HG03571 (cell line): ENCODE results near the gene CDON.
"Not testable (repeated sequence)": the region's sequence is repeated elsewhere in the genome, so short reads cannot be mapped to it uniquely, and the experiment has no call there.

Source experiments
- ATAC-seq: cut with Tn5 transposase; IDR thresholded peaks from one replicate; pipeline ENCODE4 v1.9.1; 2021; ENCODE audit not compliant: unreplicated experiment

CDON gene

DNA sequence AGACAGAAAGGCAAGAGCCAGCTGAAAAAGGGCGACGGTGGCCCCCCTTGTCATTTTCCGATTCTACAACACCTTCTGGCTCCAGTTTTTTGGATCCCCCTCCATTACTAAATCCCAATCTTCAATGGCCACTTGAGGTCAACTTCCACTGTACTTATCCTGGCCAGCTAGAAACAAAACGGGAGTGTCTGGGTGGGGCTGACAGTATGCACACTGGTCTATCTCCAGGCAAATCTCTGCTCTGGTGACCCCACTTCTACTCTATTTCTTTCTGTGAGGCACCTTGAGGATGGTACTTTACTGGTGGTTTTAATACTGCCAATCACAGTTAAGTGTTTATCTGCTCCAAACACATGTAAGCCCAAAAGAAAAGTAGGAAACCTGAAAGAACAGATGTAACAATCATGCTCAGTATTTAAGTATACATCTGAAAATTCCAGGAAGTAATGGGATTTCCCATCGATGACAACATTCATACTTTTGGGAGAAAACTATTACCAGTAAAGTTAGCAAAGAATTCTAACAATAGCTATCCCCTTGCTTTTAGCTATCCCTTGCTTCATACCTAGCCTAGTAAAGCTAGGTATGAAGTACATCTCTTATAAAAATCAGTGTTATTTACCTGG is 16.0 kb downstream of the CDON start:
- no peak for ATAC-seq

DNA sequence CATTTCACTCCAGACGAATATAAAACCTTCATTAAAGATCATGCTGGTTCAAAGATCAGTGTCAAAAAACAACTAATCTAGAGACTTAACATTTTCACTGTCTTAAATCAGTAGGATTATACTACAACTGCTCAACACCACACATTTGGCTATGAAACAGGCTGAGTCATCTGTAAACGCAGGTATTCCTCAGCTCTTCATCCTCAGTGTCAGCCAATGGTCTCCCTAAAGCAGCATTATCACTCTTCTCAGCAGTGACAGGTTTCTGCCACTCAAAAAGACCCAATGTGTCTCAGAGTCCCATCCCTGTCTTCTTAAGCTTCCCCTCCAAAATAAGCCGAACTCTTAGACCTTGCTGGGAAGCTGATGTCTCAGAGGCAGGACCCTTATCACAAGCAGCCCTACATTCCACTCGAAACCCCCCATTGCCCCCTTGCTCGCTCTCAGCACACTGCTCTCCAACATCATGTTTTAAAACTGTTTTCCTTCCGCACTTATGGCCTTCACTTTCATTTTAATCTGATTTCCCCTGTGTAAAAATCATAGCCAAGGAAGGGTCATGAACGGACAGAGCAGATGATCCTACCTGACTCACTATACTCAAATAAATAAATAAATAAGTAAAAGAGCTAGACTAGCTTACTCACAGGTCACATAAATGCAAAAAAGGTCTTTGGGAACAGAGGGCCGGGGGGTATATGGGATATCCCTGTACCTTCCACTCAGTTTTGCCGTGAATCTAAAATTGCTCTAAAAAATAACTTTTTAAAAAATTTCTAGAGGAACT is 23.0 kb downstream of the CDON start:
- no peak for ATAC-seq

- no peak for ATAC-seq
These were observed 26.9 kb downstream of the CDON start for GRCh38 chr11:126035718-126036117.

DNA sequence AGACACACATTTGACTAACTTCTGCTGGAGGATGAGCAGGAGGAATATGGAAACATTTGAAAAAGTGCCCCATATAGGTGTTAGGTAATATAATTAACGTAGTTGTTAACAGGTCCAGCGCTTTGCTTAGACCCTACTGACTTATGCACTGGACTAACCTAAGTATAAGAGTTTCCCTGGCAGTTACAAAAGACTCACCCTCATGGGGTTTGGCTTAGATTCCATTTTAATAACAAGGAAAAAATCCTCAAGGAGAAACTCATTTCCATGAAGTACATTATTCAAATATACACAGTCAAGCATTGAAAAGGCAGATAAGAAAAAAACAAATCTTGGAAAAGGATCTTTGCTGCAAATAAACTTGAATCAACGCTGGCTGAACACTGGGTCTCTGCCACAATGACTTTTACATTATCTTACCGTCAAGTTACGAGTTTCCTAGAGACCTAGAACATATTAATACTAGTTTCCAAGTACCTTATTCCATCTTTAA is 27.7 kb downstream of the CDON start:
- ATAC-seq = no peak

GRCh38 chr11:126034039-126034932 is 28.4 kb downstream of the CDON start:
- no peak for ATAC-seq

- ATAC-seq = no peak
These were observed 30.3 kb downstream of the CDON start for GRCh38 chr11:126032375-126032774.

- no peak for ATAC-seq
These were observed 32.9 kb downstream of the CDON start for GRCh38 chr11:126029805-126030204.

DNA sequence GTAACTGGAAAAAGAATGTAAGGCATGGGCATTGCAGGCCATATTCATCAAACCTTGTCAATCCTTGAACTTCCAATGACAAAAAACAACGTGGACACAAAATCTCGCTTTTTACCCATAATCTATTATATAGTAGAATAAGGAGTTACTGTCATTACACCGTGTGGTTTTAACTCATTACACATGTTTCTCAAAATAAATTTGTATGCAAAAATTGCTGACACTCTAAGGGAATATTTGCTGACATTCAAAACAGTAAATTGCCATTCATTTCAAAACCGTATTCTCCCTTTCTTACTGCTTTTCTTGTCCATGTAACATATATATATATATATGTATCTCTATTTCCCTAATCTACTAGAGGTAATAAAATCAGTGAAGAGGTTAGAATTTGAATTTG is 33.4 kb downstream of the CDON start:
- no peak for ATAC-seq

- not testable (repeated sequence) for ATAC-seq
These were observed 34.1 kb downstream of the CDON start for GRCh38 chr11:126028534-126028933.

DNA sequence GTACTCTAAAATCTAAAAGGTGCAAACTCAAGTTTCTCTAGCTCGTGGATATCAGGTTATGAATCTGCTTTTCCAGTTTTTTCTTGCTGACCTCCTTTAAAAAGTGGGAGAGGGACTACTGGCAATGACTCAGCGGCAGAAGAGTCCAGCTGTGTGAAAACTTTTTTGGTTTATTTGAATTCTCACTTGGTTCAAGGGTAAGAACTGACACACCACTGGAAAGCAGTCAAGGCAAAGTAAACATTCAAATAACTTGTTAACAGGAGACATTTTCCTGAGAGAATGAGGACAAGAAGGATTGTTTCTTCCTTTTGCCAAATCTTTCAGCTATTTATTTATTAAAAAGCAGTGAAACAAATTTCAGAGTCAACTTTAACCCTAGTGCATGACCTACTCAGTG is 36.1 kb downstream of the CDON start:
- no peak for ATAC-seq

DNA sequence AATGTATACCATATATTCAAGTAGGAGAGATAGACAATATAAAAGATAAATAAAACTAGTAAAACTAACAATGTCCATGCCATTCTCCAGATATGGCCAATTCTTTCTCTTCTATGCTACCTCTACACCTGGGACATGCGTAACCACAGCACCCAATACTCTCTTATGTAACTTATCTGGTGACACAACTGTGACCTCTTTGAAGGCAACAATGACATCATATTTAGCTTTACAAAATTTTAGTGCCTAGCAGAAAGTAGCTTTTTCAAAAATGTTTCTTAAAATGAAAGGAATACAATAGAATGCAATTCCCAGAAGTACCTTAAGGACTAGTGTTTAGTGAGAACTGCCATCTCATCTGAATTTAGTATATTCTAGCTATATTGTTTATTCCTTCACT is 36.8 kb downstream of the CDON start:
- ATAC-seq = no peak

GRCh38 chr11:126024123-126024522 is 38.5 kb downstream of the CDON start:
- ATAC-seq = no peak

DNA sequence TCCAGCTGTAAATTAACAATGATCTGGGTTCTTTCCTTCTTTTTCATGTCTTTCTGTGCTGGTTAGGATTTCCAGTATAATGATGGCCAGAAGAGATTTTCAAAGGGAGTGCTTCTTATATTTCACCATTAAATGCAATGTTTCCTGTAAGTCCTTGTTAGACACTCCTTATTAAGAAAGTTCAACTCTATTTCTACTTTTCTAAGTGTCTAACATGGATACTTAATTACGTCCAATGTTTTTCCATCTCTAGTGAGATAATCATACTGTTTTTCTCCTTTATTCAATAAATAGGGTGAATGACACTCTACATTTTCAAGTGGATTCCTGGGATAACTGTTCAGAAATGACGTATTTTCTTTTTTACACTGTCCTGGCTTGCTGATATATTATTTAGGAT is 49.8 kb downstream of the CDON start:
- no peak for ATAC-seq

DNA sequence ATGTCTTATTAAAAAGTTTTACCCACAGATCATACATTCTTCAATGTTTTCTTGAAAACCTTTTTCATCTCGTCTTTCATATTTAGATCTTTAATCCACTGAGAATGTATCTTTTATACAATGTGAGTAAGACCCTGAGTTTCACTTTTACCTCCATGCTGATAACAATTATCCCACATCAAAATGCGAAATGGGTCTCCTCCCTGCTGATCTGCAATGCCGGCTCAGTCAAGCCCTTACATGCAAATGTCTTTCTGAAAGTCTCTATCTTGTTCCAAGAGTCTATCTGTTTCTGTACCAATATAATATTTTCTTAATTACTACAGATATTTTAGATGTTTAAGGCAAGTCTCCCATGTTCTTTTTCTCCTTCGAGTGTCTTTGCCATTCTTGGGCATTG is 50.9 kb downstream of the CDON start:
- ATAC-seq = no peak

DNA sequence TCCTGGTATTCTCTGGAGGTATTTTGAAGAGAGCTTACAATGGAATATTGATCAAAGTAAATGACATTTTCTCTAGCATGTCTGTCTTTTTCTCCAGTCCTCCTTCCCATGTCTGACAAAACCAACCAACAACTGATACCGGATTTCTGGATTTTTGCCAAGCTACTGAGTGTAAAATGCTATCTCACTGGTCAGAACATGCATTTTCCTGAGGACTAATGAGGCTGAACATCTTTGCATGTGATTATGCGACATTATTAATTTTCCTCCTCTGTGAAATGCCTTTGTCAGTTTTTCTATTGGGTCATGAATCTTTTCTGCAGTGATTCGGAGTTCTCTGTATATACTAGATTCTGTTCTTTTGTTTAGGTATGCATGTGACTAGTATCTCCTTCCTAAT is 51.4 kb downstream of the CDON start:
- no peak for ATAC-seq

- no peak for ATAC-seq
These were observed 53.7 kb downstream of the CDON start for GRCh38 chr11:126008956-126009355.

GRCh38 chr11:126007238-126007637 is 55.4 kb downstream of the CDON start:
- ATAC-seq = no peak

GRCh38 chr11:126006068-126006467 is 56.6 kb downstream of the CDON start:
- no peak for ATAC-seq

DNA sequence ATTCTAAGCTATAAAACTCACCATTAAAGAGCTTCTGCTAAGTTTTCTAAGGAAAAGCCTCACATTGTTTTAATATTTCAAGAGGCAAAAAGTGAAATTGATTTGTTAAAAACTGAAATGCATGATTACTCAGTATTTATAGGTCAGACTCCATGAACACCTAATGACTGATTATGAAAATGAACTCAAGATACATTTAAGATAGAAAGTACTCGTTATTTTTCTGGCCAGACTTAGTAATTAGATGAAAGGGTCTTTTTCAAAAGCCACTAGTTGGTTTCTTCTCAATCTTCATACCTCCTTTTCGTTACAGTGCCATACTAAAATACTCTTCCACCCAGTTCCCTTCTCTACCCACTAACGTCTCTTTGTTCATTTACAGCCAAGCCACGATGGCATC is 60.5 kb downstream of the CDON start:
- ATAC-seq = no peak

DNA sequence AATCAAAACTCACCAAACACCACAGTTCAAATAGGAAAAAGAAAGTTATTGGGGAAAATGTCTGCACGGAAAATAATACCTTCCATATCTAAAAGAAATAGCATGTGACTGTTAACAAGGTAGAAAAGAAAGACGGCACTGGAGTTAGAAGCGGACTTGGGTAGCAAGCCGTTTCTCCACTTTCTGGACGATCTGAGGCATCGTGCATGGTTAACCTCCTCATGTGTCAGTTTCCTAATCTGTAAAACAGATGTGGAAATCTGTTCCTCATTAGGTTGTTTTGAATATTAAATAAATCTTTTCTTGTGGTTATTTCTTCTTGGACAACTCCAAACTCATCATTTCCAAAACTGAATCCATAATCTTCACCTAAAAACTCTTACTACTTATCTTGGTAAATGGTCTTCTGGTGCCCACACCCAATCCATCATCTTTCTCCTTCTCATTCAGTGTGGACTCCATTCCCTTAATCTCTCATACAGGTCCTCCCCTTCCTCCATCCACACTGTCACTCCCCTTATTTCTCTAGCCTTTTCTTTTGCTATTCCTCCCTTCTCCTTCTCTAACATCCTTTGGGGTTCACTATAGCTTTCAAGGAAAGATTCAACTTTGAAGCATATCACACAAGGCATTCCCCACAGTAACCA is 63.3 kb downstream of the CDON start:
- ATAC-seq = no peak

DNA sequence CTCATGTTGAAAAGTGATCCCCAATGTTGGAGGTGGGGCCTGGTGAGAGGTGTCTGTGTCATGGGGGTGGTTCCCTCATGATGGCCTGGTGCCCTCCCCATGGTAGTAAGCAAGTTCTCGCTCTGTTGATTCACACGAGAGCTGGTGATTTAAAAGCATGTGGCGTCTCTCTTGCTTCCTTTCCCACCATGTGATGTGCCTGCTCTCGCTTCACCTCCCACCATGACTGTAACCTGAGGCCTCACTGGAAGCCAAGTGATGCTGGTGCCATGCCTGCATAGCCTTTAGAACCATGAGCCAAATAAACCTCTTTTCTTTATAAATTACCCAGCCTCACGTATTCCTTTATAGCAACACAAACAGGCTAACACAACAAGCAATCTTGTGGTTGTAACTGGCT is 64.4 kb downstream of the CDON start:
- ATAC-seq = no peak
